GM12874 (cell line): ENCODE measurements around the gene HNRNPC.

Experiments
- CTCF ChIP-seq: IDR thresholded peaks from 2 replicates; pipeline ENCODE4 v1.5.1; 2011; ENCODE audit warnings: low read depth, mild to moderate bottlenecking, control low read depth, low read length, moderate library complexity; ENCODE audit not compliant: insufficient read depth

HNRNPC gene

GRCh38 chr14:21231020-21231652 lies 38.1 kb downstream of the HNRNPC start:
- TF ChIP-seq CTCF = no peak

- no peak for TF ChIP-seq CTCF
Observed at GRCh38 chr14:21229821-21230220, 39.4 kb downstream of the HNRNPC start.

DNA sequence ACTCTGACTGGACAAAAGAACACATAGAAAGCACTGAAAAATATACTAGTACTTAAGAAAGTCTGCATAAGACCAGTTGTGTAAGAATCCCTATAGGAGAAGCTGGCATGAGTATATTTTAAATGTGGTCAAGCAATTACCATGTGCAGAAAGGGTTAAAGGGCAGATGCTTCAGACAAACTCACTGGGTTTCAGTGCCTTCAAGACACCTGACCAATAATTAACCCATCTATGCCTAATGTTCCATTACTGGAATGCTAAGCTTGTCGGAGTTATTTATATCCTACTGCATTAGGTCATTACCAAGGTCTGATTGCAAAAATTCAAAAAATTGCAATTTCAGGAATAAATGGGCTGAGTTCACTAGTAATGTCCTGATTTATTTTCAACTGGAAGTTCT lies 41.3 kb downstream of the HNRNPC start:
- no peak for TF ChIP-seq CTCF

GRCh38 chr14:21227150-21227549 lies 42.1 kb downstream of the HNRNPC start:
- no peak for TF ChIP-seq CTCF

GRCh38 chr14:21226467-21226866 lies 42.8 kb downstream of the HNRNPC start:
- no peak for TF ChIP-seq CTCF

- no peak for TF ChIP-seq CTCF
Observed at GRCh38 chr14:21220874-21221477, 48.3 kb downstream of the HNRNPC start.

- no peak for TF ChIP-seq CTCF
Observed at GRCh38 chr14:21219561-21220111, 49.6 kb downstream of the HNRNPC start.
